ENCODE data around the gene PLEKHG4.

The PLEKHG4 gene

DNA sequence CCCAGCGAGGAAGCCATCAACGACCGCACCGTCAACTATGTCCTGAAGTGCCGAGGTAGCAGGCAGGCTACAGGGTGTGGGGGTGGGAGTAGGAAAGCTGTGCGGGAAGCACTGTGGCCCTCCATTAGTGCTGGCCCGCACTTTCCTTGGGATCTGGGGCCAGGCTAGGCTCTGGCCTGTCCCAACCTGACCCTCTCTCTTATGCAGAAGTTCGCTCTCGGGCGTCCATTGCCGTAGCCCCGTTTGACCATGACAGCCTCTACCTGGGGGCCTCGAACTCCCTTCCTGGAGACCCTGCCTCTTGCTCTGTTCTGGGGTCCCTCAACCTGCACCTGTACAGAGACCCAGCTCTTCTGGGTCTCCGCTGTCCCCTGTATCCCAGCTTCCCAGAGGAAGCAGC lies 8.6 kb downstream of the PLEKHG4 start:
- no peak for DNase-seq

DNA sequence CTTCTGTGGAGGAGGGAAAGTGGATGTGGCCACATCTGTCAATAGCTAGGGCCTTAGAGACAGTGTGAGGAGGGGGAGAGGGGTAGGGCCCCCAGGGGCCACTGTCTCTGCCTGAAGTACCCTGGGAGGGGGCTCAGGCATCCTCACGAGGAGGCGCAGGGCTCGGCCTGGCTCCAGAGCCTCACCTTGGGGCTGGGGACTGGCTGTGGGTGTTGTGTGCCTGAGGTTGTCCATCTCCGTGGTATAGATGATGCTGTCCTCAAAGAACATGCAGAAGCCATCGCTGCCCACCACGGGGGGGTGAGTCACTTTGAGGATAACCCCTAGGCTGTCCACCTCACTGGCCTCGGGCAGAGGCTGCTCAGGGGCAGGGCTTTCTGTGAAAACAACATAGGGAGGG lies 12.1 kb downstream of the PLEKHG4 start:
- DNase-seq: no peak

DNA sequence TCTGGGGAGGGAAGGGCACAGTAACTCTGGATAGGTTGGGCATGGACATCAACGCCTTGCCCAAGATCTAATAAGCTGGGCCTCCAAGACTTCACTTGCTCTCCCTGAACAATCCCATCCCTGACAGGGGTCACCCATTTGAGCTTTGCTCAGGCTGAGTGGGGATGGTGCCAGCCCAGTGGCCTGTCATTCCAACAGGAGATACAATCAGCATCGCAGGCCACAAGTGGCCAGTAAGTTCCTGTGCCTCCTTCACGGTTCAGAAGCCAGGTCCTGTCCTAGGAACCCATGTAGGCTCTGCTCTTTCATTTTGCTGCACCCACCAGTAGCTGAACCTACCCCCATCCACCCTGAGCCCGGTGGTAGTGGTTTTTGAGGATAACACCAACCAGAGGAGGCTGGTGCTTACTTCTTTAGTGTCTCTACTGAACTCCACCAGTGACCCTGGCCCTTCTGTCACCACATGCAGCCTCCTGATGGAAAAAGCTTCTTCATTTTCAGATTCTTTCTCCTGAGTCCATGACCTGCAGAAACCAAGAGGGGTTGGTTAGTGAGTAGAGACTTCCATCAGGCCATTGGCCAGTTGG lies 14.9 kb downstream of the PLEKHG4 start:
- DNase-seq: no peak

DNA sequence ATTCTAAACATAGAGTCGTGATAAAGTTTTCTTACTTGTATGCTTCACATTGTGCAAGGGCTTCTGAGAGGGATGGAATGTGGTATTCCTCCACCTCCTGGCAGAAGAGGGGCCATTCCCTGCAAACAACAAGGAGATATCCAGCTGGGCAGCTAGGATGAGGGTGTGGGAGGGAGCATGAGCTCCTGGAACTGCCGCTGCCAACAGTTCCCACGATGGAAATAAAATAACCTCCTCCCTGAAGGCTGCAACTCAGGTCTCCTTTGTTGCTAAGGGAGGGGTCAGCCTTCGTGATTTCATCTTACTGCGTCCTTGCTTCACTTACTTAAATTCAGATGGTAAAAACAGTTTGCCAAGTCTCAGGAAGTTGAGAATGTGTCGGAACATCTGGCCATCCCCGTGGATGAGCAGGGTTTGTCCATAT lies 15.6 kb downstream of the PLEKHG4 start:
- DNase-seq: no peak

DNA sequence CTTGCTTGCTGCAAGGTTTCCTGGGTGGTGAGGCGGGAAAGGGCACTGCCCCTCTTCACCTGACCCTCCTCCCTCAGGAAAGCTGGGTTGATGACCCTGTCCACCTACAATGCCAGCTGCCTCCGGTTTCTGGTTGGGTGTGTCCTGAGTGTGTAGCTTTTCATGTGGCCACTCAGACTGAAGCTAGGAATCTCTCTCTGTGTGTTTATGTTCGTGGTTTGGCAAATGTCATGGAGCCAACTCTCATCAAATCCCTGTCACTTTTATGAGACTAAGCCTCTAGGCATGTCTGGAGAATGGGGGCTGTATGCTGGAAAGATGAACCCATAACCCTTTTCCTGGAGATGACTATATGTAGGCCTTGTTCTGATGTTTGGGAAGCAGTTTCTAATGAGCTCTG lies 17.1 kb downstream of the PLEKHG4 start:
- no peak for DNase-seq

DNA sequence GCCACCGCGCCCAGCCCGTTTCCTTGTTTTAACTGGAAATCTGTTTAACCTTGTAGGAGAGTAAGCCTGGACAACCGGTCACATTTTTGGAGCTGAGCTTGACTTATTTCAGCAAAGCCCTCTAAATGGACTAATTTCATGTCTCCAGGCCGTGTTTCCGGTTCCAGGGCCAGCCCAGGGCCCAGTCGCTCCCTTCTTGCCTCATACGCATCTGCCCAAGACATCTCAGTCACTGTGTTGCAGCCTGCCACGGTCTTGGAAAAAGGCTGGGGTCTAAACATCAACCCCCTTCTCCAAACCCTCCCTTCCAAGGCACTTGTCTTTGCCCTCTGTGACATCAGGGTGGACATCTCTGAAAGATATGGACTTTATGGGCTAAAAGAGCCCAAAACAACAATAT lies 18.9 kb downstream of the PLEKHG4 start:
- no peak for DNase-seq

DNA sequence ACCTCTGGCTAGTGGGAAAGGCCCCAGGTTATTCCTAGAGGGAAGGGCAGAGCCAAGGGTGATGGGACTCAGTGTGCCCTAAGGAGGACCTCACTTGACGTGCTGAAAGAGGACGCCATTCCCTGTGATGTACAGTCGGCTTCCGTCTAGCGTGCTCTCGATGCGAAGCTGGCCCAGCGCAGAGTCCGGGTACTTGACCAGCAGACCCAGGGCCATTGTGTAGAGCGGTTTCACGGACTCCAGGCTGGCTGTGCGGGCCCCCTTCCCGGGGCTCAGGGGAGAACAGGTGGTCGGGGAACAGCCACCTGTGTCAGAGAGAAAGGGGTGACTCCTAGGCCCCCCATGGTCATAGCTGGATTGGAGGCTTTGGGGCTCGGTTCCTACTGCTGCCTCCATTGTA lies 19.9 kb downstream of the PLEKHG4 start:
- no peak for DNase-seq

DNA sequence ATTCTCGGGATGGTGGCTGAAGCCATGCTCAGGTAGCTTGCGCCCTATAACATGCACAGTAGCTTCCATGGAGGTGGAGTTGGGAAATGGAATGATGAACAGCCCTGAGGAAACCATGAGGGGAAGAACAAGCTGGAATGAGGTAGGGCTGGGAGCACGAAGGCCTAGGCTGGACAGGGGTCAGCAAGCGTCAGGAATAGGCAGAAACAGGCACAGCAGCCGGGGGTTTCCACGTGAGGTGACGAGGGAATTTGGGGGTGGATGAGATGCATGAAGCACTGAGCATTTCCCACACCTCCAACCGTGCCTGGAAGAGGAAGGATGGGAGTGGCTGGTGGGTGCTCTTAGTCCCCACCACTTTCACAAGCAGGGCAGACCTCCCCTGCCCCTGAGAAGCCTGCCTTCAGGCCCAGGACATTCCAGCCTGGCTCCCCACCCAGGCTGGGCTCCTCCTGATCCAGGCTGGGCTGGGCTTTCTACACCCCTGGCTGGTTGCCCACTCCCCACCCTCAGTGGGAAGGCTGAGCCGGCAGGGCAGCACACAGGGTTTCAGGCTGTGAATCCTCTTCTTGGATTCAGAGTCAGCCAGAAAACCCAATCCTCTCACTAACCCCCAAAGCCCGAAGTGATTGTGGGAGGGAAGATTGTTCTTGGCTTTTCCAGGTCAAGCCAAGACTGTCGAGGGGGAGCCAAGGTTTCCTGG lies 21.9 kb downstream of the PLEKHG4 start:
- DNase-seq: no peak

DNA sequence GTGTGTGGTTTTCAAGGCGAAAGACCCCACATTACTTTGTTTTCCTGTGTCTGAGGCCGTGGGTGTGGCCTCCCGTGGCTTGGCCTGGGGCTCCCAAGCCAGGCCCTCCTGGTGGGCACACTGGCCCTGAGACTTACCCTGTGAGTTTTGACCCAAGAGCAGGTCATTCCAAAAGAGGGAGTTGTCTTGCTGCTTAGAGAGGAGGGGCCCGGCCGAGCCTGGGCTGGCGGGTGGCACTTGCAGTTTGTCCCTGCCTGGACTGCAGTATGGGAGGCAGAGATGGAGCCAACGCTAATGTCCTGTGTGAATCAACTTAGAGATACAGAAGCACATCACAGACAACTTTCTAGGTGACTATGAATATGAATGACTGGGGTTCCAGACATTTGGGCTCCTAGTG lies 22.7 kb downstream of the PLEKHG4 start:
- DNase-seq: no peak

DNA sequence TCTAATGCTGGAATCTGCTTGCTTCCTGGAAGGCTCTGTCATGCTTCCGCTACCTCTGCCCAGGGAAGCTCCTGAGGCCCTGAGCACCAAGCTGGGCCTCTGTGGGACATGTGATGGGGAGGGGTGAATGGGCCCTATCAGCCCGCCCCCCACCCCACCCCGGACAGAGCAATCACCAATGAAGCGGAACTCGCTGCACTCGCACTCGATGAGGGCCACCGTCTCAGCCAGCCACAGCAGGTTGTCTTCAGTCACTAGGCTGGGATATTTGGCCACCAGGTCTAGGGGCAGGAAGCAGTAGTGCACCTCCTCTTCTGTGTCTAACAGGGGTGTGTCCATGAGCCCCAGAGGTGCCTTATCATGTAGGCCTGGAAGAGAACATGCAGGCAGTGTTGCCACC lies 23.6 kb downstream of the PLEKHG4 start:
- DNase-seq: no peak

DNA sequence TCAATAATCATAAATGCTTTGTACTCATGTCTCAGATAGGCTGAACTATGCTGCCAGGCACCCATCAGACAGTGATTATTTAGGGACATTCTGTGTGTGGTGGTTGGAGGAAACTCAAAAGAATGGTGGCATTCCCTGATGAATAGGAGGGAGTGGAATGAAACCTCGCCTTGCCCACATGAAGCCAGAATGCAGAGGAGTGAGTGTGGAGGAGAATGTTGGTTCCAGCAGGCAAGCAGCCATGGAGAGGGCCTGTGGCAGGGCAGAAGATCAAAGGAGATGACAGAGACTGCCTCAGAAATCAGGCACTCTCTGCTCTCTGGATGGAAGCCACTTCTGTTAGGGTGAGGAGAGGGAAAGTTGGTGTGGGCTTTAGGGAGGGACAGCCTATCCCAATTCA lies 24.7 kb downstream of the PLEKHG4 start:
- no peak for DNase-seq

DNA sequence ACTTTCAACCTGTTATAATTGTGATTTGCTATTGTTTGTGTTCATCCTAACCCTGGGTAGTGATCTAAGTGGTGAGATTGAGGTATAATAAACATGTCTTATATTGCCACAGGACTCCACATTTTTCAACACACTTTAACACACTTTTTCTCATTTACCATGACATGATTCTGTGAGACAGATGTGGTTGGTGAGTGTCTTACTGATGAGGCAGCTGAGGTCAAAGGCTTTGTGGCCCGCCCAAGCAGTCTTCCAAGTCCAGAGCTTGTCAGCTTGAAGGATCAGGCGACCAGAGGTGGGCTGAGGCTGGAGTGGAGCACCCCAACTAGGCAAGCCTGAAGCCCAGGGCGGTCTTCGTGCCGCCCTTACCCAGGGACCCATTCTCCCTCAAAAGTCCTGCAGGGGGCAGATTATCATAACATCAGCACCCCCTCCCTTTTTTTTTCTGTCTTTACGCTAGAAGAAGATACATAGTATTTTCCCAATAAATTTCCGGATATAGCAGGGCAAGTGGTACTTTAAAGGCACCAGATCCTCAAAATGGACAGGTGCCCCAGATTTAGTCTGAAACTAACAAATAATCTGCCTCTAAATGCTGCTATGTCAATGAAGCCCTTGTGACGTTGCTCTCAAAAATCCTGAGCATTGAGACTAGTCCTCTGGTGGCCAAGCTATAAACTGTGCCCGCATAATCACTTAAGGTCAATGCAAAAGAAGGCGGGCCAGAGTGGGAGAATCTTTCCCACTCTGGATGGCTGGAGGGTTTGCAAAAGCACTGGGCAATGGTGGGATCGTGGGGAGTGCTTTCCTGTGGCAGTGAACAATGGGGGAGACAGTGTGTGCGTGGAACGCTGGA lies 26.1 kb downstream of the PLEKHG4 start:
- no peak for DNase-seq

DNA sequence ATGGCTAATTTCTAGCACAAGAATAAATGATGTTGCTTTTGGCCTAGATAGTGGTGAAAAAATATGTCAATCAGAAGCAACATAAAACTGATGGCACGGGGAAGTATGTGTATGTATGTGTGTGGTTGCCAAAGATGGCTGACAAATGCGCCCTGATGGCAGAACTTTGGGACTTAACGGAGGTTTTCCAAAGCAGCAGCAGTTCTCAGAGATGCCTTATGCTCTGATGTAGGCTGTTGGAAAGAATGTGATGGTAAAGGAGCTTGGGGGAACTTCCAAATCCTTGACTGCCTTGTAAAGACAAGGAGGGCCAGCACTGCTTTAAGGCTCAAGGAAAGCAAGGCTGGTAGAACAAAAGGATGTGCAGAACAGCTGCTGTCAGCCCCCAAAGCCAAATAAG lies 31.2 kb downstream of the PLEKHG4 start:
- no peak for DNase-seq

DNA sequence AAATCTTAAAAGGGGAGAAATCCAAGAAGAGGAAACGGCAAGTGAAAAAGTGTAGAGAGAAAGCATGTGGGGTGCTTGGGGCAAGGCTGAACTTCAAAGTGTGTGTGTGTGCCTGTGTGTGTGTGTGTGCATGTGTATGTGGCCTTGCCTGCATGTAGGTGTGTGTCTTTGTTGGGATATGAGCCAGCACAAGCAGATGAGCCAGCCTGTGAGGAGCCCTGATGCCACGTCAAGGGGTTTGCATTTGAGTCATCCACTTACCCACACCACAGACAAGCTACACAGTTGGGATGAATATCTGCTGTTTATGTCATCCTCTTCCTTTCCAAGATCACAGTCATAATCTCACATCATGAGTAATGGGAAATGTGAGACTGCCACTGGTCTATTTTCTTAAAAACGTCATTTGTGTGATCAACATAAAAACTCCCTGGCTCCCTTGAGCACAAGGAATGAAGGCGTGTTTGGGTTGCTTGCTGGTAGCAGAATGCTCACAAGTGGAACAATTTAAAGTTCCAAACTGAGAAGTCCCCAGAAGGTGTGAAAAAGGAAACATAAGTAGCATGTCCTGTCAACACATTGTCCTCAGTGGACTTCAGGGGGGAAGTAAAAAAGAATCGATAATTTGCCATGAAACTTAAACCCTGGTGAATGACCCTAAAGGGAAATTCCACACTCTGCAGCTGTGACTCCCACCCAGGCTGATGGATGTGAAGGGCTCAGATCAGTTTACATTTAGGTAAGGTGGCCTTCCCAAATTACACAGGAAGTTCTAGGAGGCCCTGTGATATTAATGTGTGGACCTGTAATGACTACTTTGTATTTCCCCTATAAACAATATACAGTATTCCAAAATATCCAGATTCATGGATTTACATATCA lies 32.5 kb downstream of the PLEKHG4 start:
- peak in 1 of 6 experiments; percentile 2 for DNase-seq

DNA sequence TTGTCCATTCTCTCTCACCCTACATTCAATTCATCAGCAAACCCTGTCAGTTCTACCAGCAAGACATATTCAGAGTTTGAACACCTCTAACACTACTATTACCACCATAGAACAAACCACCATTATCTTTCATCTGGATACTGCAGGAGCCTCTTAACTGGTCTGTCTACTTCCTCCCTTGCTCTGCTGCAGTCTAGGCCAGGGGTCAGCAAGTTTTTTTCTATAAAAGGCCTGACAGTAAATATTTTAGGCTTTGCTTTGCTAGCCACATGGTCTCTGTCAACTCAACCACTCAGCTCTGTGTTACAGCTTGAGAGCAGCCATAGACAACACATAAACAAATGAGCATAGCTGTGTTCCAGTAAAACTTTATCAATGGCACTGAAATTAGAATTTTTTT lies 33.4 kb downstream of the PLEKHG4 start:
- DNase-seq: no peak

DNA sequence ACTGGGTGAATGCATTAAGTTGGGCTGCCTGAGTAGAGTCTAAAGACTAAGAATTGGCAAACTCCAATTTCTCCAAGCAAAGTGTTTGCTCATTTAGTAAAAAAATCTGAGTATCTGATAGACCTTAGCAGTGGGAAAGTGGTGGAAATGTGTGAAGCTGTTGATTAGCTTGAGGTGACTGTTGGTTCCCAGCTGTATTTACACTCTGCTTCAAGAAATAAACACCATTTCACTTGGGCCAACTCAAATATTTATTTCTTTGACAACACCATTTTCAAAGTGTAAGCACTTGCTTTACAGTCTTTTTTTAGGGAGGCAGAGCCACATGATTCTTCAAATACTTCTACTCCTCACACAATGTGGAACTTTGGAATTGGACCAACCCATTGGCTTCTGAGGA lies 38.5 kb downstream of the PLEKHG4 start:
- DNase-seq: no peak

DNA sequence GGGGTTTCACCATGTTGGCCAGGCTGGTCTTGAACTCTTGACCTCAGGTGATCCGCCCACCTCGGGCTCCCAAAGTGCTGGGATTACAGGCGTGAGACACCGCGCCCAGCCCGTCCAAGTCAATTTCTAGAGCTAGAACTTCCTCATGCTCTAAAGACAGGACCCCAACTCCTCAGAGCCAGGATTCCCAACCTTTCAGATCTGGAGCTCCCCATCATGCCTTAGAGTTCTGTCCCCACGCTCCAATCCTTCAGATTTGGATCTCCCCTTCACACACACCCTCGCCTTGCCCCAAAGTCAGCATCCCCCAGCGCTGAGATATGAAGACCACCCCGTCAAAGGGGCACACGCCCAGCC lies 46.8 kb downstream of the PLEKHG4 start:
- no peak for DNase-seq

DNA sequence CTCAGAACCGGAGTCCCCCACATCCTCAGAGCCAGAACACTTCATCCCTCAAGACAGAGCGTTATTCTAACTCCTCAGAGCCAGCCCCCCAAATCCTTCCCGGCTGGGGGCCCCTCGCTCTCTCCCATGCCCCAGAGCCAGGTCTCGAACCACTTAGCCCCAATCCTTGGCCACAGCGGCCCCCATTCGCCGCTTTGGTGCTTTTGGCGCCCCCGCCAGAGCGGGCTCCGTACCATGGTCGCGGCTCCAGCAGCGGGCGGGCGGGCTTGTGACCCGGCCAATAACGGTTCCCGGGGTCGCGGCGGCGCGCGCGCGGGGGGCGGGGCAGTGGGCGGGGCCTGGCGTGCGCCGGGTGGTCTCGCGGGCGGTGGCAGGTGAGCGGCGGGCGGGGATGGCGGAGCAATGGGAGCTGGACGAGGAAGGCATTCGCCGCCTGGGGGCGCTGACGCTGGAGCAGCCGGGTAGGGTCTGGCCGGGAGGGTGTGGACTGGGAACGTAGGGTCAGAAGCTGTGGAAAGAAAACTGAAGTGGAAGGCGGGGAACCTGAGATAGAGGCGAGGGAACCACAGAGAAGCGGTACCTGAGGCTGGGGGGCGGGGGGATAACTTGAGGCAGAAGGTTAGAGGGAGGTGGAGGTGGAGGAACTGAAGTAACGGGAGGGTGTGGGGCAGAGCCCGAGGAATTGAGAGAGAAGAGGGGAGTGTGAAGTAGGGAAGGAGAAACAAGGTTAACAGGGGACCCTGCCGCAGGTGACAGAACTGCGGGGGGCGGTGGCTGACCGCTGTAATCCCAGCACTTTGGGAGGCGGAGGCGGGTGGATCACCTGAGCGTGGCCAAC lies 47.4 kb downstream of the PLEKHG4 start, which contains the start of the genes KCTD19 and LRRC36:
TSS of gene KCTD19 (minus strand) at position 270 of the 838 bp plus-strand sequence. CDS start at position 236, 34 bp downstream.
TSS of gene LRRC36 (plus strand) at position 344 of the 838 bp plus-strand sequence. CDS start at position 392, 48 bp downstream.
- peak in 4 of 6 experiments; percentile 9 to 34 (median 22) for DNase-seq

DNA sequence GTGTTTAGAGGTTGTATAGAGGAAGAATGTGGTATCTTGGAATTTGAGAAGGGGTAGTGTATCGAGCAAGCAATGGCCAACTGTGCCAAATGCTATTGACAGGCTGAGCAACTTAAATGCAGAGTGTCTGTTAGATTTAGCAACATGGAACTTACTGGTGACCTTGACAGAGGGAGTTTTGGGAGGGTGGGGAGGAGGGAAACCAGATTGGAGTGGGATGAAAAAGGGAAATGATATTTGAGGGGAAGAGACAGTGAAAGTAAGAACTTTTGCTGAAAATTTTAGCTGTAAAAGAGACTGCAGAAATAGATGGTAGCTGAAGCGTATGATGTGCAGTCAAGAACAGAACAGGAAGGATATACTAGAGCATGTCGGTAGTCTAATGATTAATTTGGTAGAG lies 48.4 kb downstream of the PLEKHG4 start:
- no peak for DNase-seq

DNA sequence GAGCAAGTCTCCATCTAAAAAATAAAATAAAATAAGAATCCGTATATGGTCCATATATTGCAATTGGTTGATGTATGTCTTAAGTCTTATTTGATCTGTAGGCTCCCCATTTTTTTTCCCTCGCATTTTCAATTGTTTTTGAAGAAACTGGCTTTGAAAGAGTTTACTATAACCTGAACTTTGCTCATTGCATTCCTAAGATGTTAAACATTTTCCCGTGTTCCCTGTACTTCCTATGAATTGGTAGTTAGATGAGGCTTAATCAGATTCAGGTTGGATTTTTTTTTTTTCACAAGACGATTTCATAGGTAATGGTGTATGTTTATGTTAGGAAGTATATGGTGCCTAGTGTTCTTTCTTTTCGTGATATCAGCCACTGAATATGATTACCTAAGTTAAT lies 50.6 kb downstream of the PLEKHG4 start:
- DNase-seq: no peak

DNA sequence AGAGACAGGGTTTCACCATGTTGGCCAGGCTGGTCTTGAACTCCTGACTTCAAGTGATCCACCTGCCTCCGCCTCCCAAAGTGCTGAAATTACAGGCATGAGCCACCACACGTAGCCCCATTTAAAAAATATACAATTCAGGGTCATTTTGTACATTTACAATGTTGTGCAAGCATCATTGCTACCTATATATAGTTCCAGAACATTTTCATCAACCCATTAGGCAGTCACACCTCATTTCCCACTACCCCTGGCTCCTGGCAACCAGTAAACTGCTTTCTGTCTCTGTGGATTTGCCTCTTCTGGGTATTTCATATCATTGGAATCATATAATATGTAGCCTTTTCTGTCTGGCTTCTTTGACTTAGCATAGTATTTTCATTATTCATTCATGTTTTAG lies 54.0 kb downstream of the PLEKHG4 start:
- no peak for DNase-seq

DNA sequence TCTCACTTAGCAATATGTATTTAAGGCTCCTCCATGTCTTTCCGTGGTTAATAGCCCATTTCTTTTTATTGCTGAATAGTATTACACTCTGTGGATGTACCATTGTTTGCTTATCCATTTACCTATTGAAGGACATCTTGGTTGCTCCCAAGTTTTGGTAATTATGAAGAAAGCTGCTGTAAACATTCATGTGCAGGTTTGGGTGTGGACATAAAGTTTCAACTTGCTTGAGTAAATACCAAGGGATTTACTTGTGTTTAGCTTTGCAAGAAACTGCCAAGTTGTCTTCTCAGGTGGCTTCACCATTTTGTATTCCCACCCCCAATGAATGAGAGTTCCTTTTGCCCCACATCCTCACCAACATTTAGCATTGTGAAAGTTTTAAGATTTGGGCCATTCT lies 56.8 kb downstream of the PLEKHG4 start:
- no peak for DNase-seq
